ENCODE data around the gene RASAL2.

DNA sequence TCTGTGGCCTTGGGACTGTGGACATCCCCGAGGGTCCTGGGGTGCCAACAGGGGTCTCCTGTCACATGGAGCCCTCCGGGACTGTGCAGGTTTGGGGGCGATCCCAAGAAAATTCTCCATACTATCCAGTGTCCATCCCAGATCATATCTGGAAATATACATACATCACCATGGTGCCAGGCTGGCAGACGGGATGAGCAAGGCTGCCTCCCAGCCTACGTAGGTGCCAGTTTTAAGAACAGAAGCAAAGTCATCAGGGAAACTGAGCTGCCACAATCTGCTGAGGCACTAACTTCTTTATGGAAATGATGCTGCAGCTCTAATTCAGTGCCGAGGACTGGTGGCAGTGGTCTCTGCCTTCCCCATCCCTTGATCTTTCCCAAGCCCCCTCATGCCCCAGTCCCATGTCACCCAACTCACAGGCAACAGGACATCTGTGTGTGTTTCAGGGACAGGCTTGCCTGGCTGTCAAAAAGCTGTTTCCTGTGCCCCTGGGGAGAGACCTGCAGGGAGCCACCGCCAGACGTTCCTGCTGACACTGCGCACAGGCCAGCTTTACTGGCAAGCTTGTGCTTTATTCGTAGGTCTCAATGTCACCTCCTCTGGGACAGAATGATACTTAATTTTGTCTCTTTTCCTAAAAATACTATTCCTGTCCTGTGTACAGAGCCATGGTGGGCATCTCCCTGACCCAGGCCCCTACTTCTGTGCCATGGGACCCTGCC is 434.5 kb downstream of the RASAL2 start:
- TF ChIP-seq CTCF (IDR thresholded peaks at IDR 0.05), result no peak
- TF ChIP-seq POLR2A (IDR thresholded peaks at IDR 0.05), result no peak
